ENCODE results near the gene RPRD1B.

GRCh38 chr20:37986044-37986858 lies 47.3 kb upstream of the RPRD1B start:
- TF ChIP-seq CTCF (IDR thresholded peaks at IDR 0.05; ENCODE audit: low read length) (no peak), EZH2 (IDR thresholded peaks at IDR 0.05; ENCODE audit: borderline replicate concordance, low read length) (no peak)

Data from OCI-LY1 (cell line).